Measurements from ENCODE around the gene DPH1. TPM values are rescaled to one million over a fixed set of nuclear protein-coding genes. Genes with fewer than 3 reads are reported as not detected.

DPH1 gene
- total and polyA plus RNA-seq, 2 of the 4 experiments (the other 2 are of a cell fraction), result 24.4 to 49.9 TPM

- in situ Hi-C loops (cut with MboI; ENCODE audit: low sequenced_read_pairs), result no loop called here
- no TSS peak for BruUV-seq (replicated peaks)
Measured at GRCh38 chr17:2018716-2019510, 11.0 kb upstream of the DPH1 start.

More at GRCh38 chr17:2018716-2019510, 11.0 kb upstream of the DPH1 start:
- Histone ChIP-seq H3K18ac (ENCODE audit: low read depth, low read length) (no peak overlapping the region), H3K4ac (ENCODE audit: low read depth, low read length) (no peak overlapping the region), H3K4me3 (ENCODE audit: insufficient read depth, low read depth, low read length) (no peak overlapping the region), H3K4me2 (ENCODE audit: low read depth, low read length) (no peak overlapping the region), H3K9me3 (ENCODE audit: control insufficient read depth, insufficient read depth, low read length) (peaks cover 2% of the 10 kb centered on the region; the same call in 1 of the 2 replicates), H3K23ac (ENCODE audit: low read depth, low read length) (no peak overlapping the region; the same call in 1 of the 2 replicates), H2BK15ac (ENCODE audit: low read depth, low read length) (no peak overlapping the region), H3K14ac (replicated peaks; ENCODE audit: low read depth, low read length) (no peak overlapping the region), H2BK5ac (ENCODE audit: low read depth, low read length, poor library complexity, severe bottlenecking) (no peak overlapping the region), H3K56ac (ENCODE audit: extremely low read depth, insufficient read depth, low read length) (no peak overlapping the region), H2AK9ac (replicated peaks; ENCODE audit: low read depth, low read length, poor library complexity) (peak overlapping the region; percentile 18), H4K91ac (ENCODE audit: insufficient read depth, low read depth, low read length) (no peak overlapping the region), H3K79me1 (ENCODE audit: low read depth in 1 of 2, low read length in 2 of 2) (no peaks in the 10 kb centered on the region), H2BK20ac (ENCODE audit: low read depth, low read length) (no peak overlapping the region), H4K5ac (ENCODE audit: low read depth, low read length) (no peak overlapping the region), H4K8ac (ENCODE audit: low read depth in 2 of 2, low read length in 2 of 2) (no peak overlapping the region), H3K27me3 (ENCODE audit: control insufficient read depth, insufficient read depth, low read length) (peaks cover 81% of the 10 kb centered on the region), H3K9me1 (ENCODE audit: insufficient read depth, low read length) (no peaks in the 10 kb centered on the region), H3K9ac (ENCODE audit: low read depth, low read length) (no peak overlapping the region), H2AFZ (replicated peaks; ENCODE audit: low read length, poor library complexity) (no peak overlapping the region), H2BK120ac (ENCODE audit: low read depth, low read length) (no peak overlapping the region), H3K36me3 (ENCODE audit: control insufficient read depth, insufficient read depth, low read length) (no peaks in the 10 kb centered on the region), H3K27ac (ENCODE audit: insufficient read depth, low read length) (no peak overlapping the region), H3K4me1 (ENCODE audit: control insufficient read depth, insufficient read depth, low read length) (no peaks in the 10 kb centered on the region; the same call in 1 of the 2 replicates), H2AK5ac (ENCODE audit: low read depth, low read length) (no peak overlapping the region), H4K20me1 (ENCODE audit: insufficient read depth, low read length) (no peaks in the 10 kb centered on the region; the same call in 1 of the 2 replicates)
- 51% methylated on average over 18 of the region's 24 CpGs; no CpG with 5 or more reads in 1 of the 2 experiments for WGBS, 2 experiments (ENCODE audit: extremely low coverage in 2 of 2, insufficient read length in 1 of 2)
- POLR2A ChIA-PET (ENCODE audit: unreplicated experiment), result no interaction called here
- no peak for ATAC-seq (ENCODE audit: low read depth)
- CTCF ChIA-PET, result no interaction called here
- DNase-seq, result no peak
- intact Hi-C loops (cut with micrococcal nuclease), result no loop called here
- TF ChIP-seq RAD21 (IDR thresholded peaks at IDR 0.05; ENCODE audit: low read length) (no peak), FOS (IDR thresholded peaks at IDR 0.05; ENCODE audit: low read depth, low read length) (no peak), USF2 (IDR thresholded peaks at IDR 0.05; ENCODE audit: low read depth, low read length) (no peak), RCOR1 (IDR thresholded peaks at IDR 0.05; ENCODE audit: insufficient replicate concordance, low read length) (no peak), CEBPB (IDR thresholded peaks at IDR 0.05; ENCODE audit: low read depth, low read length) (no peak), CTCF (conservative IDR thresholded peaks at IDR 0.05; ENCODE audit: low read depth, low read length) (no peak), RFX5 (IDR thresholded peaks at IDR 0.05; ENCODE audit: low read depth, low read length) (no peak), NFE2L2 (IDR thresholded peaks at IDR 0.05; ENCODE audit: low read depth, low read length) (no peak), MAFK (IDR thresholded peaks at IDR 0.05; ENCODE audit: low read depth, low read length) (no peak), ELK1 (IDR thresholded peaks at IDR 0.05; ENCODE audit: borderline replicate concordance, low read depth, low read length) (no peak), MXI1 (IDR thresholded peaks at IDR 0.05; ENCODE audit: borderline replicate concordance, low read depth, low read length) (no peak), POLR2A (IDR thresholded peaks at IDR 0.05; ENCODE audit: low read depth, low read length) (no peak), BHLHE40 (IDR thresholded peaks at IDR 0.05; ENCODE audit: low read depth, low read length) (no peak), MAZ (IDR thresholded peaks at IDR 0.05; ENCODE audit: borderline replicate concordance, low read depth, low read length) (no peak), SMC3 (IDR thresholded peaks at IDR 0.05; ENCODE audit: low read depth, low read length) (no peak)
- dilution Hi-C loops (cut with HindIII; ENCODE audit: low sequenced_read_pairs, unreplicated experiment), result no loop called here
